ENCODE results near the gene FLNB. TPM values are rescaled to one million over a fixed set of nuclear protein-coding genes. Genes with fewer than 3 reads are reported as not detected.

FLNB gene
- total and polyA plus RNA-seq, 2 experiments from 2014 or later, result 69.4 to 172 TPM

GRCh38 chr3:57966829-57967228 lies 41.4 kb upstream of the FLNB start:
- 74% methylated on average over 4 of the region's 4 CpGs for WGBS (ENCODE audit: low lambda C conversion rate, missing lambda C conversion rate)
- no peak overlapping the region for H3K27ac ChIP-seq
- TF ChIP-seq, protein P1, sequence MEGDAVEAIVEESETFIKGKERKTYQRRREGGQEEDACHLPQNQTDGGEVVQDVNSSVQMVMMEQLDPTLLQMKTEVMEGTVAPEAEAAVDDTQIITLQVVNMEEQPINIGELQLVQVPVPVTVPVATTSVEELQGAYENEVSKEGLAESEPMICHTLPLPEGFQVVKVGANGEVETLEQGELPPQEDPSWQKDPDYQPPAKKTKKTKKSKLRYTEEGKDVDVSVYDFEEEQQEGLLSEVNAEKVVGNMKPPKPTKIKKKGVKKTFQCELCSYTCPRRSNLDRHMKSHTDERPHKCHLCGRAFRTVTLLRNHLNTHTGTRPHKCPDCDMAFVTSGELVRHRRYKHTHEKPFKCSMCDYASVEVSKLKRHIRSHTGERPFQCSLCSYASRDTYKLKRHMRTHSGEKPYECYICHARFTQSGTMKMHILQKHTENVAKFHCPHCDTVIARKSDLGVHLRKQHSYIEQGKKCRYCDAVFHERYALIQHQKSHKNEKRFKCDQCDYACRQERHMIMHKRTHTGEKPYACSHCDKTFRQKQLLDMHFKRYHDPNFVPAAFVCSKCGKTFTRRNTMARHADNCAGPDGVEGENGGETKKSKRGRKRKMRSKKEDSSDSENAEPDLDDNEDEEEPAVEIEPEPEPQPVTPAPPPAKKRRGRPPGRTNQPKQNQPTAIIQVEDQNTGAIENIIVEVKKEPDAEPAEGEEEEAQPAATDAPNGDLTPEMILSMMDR (IDR thresholded peaks at IDR 0.05; ENCODE audit: poor library complexity), result no peak
- TF ChIP-seq EZH2 (IDR thresholded peaks at IDR 0.05; ENCODE audit: borderline replicate concordance) (no peak), EZH2phosphoT487 (IDR thresholded peaks at IDR 0.05; ENCODE audit: low read depth, severe bottlenecking, unreplicated experiment) (no peak)

DNA sequence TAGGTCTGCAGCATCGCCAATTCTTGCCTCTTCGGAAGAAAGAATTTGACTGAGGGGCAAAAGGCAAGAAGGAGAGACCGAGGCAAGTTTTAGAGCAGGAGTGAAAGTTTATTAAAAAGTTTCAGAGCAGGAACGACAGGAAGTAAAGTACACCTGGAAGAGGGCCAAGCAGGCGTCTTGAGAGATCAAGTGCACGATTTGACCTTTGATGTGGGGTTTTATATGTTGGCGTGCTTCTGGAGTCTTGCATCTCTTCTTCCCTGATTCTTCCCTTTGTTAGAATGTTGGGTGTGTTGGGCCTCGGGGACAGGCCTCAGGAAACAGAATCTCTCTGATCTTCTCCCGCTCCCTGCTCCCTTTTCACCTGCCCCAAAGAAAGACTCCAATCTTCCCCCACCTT lies 40.6 kb upstream of the FLNB start:
- peaks cover 11% of the 10 kb centered on the region for H3K4me1 ChIP-seq (ENCODE audit: insufficient read depth)
- no peak overlapping the region for H3K27ac ChIP-seq
- H3K36me3 ChIP-seq (replicated peaks; ENCODE audit: insufficient read depth, low read depth), result no peaks in the 10 kb centered on the region
- DNase-seq (ENCODE audit: low spot score), result no peak
- no peaks in the 10 kb centered on the region for H4K20me1 ChIP-seq (ENCODE audit: insufficient read depth, poor library complexity, severe bottlenecking)
- no peak overlapping the region for H3K4me2 ChIP-seq
- WGBS (ENCODE audit: low lambda C conversion rate, missing lambda C conversion rate), result 86% methylated on average over 9 of the region's 9 CpGs
- no peaks in the 10 kb centered on the region for H3K9me3 ChIP-seq (ENCODE audit: low read depth)
- H3K4me3 ChIP-seq, result no peak overlapping the region
- H2AFZ ChIP-seq, result no peak overlapping the region
- no peak for TF ChIP-seq EZH2 (IDR thresholded peaks at IDR 0.05; ENCODE audit: borderline replicate concordance)
- TF ChIP-seq, protein P1 (IDR thresholded peaks at IDR 0.05; ENCODE audit: poor library complexity), result no peak
- no peaks in the 10 kb centered on the region for H3K79me2 ChIP-seq
- H3K27me3 ChIP-seq, result no peaks in the 10 kb centered on the region
- no peaks in the 10 kb centered on the region for H3K9me2 ChIP-seq (replicated peaks; ENCODE audit: insufficient read depth)

More at GRCh38 chr3:57966829-57967228, 41.4 kb upstream of the FLNB start:
- H3K4me3 ChIP-seq, result no peak overlapping the region
- peaks cover 5% of the 10 kb centered on the region for H3K4me1 ChIP-seq (ENCODE audit: insufficient read depth)
- H3K9me3 ChIP-seq (ENCODE audit: low read depth), result no peaks in the 10 kb centered on the region
- no peaks in the 10 kb centered on the region for H3K9me2 ChIP-seq (replicated peaks; ENCODE audit: insufficient read depth)
- no peak overlapping the region for H2AFZ ChIP-seq
- H3K36me3 ChIP-seq (replicated peaks; ENCODE audit: insufficient read depth, low read depth), result no peaks in the 10 kb centered on the region
- H3K27me3 ChIP-seq, result no peaks in the 10 kb centered on the region
- H4K20me1 ChIP-seq (ENCODE audit: insufficient read depth, poor library complexity, severe bottlenecking), result no peaks in the 10 kb centered on the region
- no peak overlapping the region for H3K4me2 ChIP-seq
- no peak for DNase-seq (ENCODE audit: low spot score)
- no peaks in the 10 kb centered on the region for H3K79me2 ChIP-seq

- peaks cover 20% of the 10 kb centered on the region for H3K4me1 ChIP-seq (ENCODE audit: insufficient read depth)
- 86% methylated on average over 5 of the region's 5 CpGs for WGBS (ENCODE audit: low lambda C conversion rate, missing lambda C conversion rate)
Measured at GRCh38 chr3:57968501-57968900, 39.7 kb upstream of the FLNB start.

More at GRCh38 chr3:57968501-57968900, 39.7 kb upstream of the FLNB start:
- Histone ChIP-seq H3K4me2 (no peak overlapping the region), H3K9me3 (ENCODE audit: low read depth) (no peaks in the 10 kb centered on the region), H4K20me1 (ENCODE audit: insufficient read depth, poor library complexity, severe bottlenecking) (no peaks in the 10 kb centered on the region), H3K36me3 (replicated peaks; ENCODE audit: insufficient read depth, low read depth) (no peaks in the 10 kb centered on the region), H3K27ac (no peak overlapping the region), H3K9me2 (replicated peaks; ENCODE audit: insufficient read depth) (no peaks in the 10 kb centered on the region), H3K27me3 (no peaks in the 10 kb centered on the region), H3K79me2 (no peaks in the 10 kb centered on the region), H2AFZ (no peak overlapping the region), H3K4me3 (no peak overlapping the region)
- DNase-seq (ENCODE audit: low spot score), result no peak
- TF ChIP-seq EZH2 (IDR thresholded peaks at IDR 0.05; ENCODE audit: borderline replicate concordance) (no peak), EZH2phosphoT487 (IDR thresholded peaks at IDR 0.05; ENCODE audit: low read depth, severe bottlenecking, unreplicated experiment) (no peak)
- TF ChIP-seq, protein P1 (IDR thresholded peaks at IDR 0.05; ENCODE audit: poor library complexity), result no peak

Data from hepatocyte (in vitro differentiated cells).